C1 segment of cervical spinal cord (tissue), 14 donors: ENCODE measurements around the gene HLA-E.
A peak's percentile ranks its signal among the peaks of the same experiment; 100 is the strongest.
"Not testable (repeated sequence)": the region's sequence is repeated elsewhere in the genome, so short reads cannot be mapped to it uniquely, and the experiment has no call there.

Experiments
- DNase-seq, 14 donors: peaks; one replicate each; lab custom pipeline; 2025; lab: John Stamatoyannopoulos, UW

The HLA-E gene

GRCh38 chr6:30480536-30481156 is 8.7 kb upstream of the HLA-E start:
- no peak for DNase-seq

- DNase-seq: no peak
Measured at GRCh38 chr6:30481211-30481964, 7.9 kb upstream of the HLA-E start.

DNA sequence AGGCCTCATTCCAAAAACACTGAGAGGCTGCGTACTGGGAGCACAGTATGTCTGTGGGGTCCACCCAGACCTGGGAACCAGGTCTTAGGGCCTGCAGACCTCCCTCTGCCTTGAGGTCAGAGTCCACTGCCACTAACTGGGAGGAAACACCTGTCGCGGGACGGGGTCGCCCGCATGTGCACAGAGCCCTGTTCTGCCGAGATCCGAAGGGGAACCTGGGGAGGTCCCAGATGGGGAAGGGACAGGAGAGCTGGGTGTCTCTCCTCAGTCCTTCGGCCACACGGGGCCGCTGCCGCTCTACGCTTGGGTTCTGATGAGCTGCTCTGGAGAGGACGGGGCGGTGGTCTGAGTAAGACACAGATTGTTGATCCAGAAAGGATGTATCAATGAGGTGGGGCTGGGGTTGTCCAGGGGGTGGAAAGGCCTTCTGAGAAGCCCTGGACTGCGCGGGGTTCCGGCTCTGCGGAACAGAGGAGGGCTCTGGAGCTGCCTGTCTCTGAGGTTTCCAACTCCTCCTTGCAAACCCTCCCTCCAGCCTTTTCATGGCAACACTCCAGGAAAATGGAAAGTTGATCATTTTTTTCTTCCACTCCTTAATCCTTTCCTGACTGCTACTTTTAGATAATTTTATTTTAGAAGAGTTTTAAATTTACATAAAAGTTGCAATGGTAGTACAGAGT is 7.2 kb upstream of the HLA-E start:
- peak in 7 of 14 donors; percentile 9 to 44 (median 27) for DNase-seq

- DNase-seq: peak in 2 of 14 donors; percentile 3 to 22
Measured at GRCh38 chr6:30483677-30484279, 5.5 kb upstream of the HLA-E start.

DNA sequence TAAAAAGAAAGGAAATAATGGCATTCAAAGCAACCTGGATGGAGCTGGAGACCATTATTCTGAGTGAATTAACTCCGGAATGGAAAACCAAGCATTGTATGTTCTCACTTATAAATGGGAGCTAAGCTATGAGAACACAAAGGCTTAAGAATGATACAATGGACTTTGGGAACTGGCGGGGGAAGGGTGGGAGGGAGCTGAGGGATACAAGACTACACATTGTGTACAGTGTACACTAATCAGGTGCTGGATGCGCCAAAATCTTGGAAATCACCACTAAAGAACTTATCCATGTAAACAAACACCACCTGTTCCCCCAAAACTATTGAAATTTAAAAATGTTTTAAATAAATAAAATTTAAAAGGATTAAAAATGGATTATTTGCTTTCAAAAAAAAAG is 4.1 kb upstream of the HLA-E start:
- DNase-seq: no peak

DNA sequence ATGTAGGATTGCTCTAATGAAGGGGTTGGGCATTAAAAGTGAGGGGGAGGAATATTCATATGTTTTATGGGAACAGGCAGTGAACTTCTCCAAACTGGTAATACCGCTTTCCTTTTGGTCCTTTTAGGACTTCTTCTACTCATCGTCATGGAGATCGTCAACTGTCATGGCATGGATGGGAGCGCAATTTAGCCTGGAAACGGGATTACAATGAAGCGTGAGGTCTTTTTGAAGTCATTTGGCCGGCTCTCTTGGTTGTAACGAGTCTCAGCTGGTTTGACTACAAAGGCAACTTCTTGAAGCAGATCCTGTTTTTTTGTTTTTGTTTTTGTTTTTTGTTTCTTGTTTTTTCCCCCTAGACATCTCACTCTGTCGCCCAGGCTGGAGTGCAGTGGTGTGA is 1.4 kb upstream of the HLA-E start:
- peak in 1 of 14 donors; percentile 0 for DNase-seq

DNA sequence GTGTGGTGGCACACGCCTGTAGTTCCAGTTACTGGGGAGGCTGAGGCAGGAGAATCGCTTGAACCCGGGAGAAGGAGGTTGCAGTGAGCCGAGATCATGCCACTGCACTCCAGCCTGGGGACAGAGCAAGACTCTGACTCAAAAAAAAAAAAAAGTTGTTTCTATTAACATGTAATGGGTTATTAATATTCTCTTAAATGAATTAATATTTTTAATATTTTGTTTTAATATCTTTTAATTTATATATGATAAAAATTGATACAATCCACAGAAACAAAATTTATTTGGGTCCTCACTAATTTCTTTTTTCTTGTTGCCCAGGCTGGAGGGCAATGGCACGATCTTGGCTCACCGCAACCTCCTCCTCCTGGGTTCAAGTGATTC is 620 bp upstream of the HLA-E start:
- DNase-seq: not testable (repeated sequence)

GRCh38 chr6:30490026-30490876 is 942 bp downstream of the HLA-E start:
- DNase-seq: peak in 2 of 14 donors; percentile 31 to 33

- DNase-seq: not testable (repeated sequence)
Measured at GRCh38 chr6:30491291-30491953, 2.1 kb downstream of the HLA-E start.

GRCh38 chr6:30491991-30492952 is 3.0 kb downstream of the HLA-E start:
- DNase-seq: no peak

GRCh38 chr6:30493643-30494250 is 4.4 kb downstream of the HLA-E start:
- no peak for DNase-seq

- DNase-seq: no peak
Measured at GRCh38 chr6:30494291-30494861, 5.1 kb downstream of the HLA-E start.

DNA sequence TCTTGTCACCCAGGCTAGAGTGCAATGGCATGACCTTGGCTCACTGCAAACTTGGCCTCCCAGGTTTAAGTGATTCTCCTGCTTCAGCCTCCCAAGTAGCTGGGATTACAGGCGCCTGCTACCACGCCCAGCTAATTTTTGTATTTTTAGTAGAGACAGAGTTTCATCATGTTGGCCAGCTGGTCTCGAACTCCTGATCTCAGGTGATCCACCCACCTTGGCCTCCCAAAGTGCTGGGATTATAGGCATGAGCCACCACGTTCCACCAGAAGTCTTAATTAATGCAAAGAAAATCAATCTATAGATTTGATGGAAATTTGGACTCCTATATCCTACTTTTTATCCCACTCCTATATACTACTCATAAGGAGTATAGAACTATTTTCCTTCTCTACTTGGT is 5.8 kb downstream of the HLA-E start:
- not testable (repeated sequence) for DNase-seq

GRCh38 chr6:30495993-30496392 is 6.7 kb downstream of the HLA-E start:
- DNase-seq: no peak

DNA sequence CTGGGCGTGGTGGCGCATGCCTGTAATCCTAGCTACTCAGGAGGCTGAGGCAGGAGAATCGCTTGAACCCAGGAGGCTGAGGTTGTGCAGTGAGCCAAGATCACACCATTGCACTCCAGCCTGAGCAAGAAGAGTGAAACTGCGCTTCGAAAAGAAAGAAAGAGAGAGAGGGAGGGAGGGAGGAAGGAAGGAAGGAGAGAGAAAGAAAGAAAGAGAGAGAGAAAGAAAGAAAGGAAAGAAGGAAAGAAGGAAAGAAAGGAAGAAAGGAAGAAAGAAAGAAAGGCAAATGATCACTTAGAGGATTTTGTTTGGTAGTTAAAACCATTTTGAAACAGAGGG is 7.9 kb downstream of the HLA-E start:
- DNase-seq: not testable (repeated sequence)

DNA sequence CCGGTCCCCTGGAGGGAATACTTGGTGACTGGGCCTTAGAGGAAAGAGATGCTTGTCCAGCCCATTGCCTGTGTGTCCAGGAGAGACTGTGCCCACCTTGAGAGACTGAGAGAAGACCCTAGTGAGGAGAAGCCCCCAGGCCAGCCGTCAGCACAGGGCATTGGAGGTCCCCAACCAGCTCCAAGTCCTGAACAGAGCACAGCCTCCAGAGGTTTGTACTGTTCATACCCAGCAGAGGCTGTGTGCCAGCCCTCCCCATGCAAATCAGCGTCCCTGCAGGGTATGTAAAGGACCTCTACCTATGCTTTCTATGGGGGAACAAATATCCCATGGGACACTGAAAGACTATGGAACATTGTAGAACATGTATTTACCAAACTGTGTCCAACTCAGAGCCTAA is 8.4 kb downstream of the HLA-E start:
- DNase-seq: no peak

- DNase-seq: not testable (repeated sequence)
Measured at GRCh38 chr6:30498705-30499104, 9.4 kb downstream of the HLA-E start.

DNA sequence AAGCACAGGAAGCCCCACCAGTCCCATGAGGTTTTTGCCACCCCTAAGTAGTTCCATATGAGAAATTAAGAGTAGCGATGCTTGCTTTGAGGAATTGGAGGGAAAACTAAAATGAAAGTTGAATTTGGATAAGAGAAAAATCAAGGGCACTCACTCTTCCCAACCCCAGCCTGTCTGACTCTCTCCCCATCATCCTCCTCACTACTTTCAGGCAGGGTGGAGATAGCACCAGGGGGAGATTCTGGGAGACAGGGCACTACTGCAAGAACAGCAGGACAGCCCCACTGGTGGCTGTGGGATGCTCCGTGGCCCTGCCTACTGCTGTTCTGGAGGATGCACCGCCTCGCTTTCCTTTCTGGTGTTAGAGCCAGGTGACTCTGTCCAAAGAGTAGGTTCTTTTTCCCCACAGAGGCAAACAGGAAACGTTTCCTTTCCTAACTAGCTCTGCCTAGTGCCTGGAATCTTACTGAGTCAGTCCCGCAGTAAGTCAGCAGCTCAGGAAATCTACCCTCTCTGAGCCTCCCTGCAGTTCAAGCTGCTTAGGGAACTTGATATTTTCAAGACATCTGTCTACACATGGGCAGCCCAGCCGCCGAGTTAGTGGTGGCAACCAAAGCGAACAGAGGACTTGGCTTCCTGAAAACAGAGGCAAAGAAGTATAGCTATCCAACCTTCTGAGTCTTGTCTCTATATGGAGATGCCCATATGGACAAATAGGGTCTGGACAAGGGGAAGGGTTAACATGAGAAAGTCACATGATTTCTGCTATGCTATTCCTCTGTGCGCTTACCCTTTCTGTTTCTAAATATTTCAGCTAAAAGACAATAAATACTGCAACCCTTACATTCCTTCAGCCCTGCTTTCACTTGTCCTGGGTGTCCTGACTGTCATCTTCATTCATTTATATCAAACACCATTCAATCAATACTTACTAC is 11.4 kb downstream of the HLA-E start:
- DNase-seq: no peak
